GM18505 (cell line): ENCODE measurements around the gene LEMD1.
"Not testable (repeated sequence)": the region's sequence is repeated elsewhere in the genome, so short reads cannot be mapped to it uniquely, and the experiment has no call there.

Source experiments
- ATAC-seq: cut with Tn5 transposase; IDR thresholded peaks from one replicate; pipeline ENCODE4 v1.9.1; 2021; ENCODE audit not compliant: unreplicated experiment
- POLR2A ChIP-seq: IDR thresholded peaks from 4 replicates; pipeline ENCODE4 v1.6.1; 2011; ENCODE audit warnings: borderline replicate concordance; ENCODE audit not compliant: insufficient read depth, insufficient read length; ENCODE audit errors: extremely low read depth

The LEMD1 gene

DNA sequence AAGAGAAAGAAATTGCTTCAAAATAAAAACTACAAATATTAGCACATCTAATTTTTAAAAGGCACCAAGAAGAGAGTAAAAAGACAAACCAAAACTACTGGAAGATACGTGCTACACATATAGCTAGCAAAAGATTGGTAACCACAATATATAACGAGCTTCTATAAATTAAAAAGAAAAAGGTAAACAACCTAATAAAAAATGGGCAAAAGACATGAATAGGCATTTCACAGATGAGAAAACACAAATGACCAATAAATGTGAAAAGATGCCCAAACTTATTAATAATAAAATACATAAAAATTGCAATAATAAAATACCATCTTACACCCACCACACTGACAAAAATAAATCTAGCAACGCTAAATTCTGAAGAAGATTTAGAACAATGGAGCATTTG, 26.2 kb downstream of the LEMD1 start:
- TF ChIP-seq POLR2A: no peak
- no peak for ATAC-seq

DNA sequence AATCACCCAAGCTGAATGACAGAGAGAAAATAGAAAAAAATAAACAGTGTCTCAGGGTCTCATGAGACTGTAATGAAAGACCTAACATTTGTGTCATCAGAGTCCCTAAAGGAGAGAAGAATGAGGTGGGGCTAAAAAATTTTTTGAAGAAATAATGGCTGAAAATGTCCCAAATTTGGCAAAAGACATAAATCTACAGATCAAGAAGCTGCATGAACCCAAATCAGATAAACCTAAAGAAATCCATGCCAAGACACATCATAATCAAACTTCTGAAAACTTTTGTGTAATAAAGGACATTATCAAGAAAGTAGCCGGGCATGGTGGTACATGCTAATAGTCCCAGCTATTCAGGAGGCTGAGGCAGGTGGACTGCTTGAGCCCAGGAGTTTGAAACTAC, 29.2 kb downstream of the LEMD1 start:
- ATAC-seq: no peak
- TF ChIP-seq POLR2A: no peak

DNA sequence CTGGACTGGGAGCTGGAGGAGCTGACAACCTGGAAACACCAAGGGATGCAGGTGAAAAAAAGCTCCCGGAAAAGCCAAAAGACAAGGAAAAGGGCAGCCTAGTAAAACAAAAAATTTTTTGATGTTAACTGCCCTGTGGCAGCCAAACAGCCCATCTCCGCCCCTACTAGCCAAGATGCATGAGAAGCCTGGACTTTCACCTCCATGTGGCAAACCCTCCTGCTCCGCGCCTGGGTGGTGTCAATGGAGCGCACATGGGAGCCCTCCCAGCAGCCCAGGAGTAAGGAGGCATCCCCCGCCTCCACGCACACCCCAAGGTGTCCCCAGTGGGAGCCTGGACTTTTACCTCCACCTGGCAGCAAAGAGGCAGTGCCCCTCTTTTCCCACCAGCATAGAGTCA, 30.5 kb downstream of the LEMD1 start:
- no peak for ATAC-seq
- TF ChIP-seq POLR2A: no peak

DNA sequence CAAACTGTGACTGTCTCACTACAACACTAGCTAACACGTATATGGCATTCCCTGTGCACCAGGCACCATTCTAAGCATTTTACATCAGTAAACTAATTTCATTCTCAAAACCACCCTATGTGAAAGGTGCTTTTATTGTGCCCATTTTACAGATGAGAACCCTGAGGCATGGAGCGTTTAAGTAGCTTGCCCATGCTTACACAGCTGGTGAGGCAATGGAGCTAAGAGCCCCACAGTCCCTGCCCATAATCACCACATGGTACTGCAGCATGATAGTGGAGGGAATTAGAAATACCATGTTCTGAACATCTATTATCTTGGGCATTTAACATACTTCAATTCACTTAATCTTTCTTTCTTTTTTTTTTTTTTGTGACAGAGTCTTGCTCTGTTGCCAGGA, 34.0 kb downstream of the LEMD1 start:
- ATAC-seq: no peak
- TF ChIP-seq POLR2A: no peak

DNA sequence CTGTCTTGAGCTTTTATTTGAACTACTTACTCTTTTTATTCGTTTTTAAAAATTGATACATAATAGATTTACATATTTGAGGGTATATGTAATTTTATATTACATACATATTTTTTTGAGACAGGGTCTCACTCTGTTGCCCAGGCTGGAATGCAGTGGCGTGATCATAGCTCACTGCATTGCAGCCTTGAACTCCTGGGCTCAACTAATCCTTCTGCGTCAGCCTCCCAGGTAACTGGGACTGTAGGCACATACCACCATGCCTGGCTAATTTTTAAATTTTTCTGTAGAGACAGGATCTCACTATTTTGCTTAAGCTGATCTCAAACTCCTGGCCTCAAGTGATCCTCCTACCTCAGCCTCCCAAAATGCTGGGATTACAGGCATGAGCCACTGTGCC, 38.9 kb downstream of the LEMD1 start:
- ATAC-seq: not testable (repeated sequence)

DNA sequence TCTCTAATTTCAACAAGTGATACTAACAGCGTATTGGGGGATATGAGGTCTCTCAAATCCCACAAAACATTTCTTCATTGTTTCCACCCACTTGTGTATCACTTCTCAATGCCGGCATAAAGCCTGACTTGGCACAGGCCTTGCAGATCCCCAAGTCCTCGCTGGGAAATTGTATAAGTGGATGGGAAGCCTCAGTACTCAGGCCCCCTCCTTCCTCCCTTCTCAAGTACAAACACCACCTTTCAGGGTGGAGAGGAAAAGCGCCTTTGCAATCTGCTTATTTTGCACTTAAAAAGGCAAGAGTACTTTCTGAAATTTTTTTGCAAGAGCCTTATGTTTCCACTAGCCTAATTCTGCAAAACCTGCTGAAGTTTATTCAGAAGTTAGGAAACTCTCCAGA, 39.3 kb downstream of the LEMD1 start:
- TF ChIP-seq POLR2A: no peak
- ATAC-seq: no peak

DNA sequence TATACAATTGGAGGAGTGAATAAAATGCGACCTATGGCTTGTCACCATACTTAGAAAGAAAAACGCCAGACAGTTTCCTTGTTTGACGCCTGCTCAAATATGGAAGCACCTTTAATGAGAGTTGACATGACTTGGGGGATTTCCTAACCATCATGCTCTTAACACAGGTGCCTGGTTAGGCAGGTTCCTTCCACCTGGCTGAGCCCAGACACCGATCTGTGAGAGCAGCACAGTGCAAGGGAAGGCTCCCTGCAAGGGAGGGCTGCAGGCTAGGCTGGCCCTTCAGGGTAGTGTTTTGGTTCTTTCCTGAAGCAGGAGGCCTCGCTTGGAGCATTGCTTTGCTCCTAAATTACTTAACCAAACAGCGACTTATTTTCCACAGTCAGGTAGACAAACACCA, 40.6 kb downstream of the LEMD1 start:
- no peak for ATAC-seq
- no peak for TF ChIP-seq POLR2A

DNA sequence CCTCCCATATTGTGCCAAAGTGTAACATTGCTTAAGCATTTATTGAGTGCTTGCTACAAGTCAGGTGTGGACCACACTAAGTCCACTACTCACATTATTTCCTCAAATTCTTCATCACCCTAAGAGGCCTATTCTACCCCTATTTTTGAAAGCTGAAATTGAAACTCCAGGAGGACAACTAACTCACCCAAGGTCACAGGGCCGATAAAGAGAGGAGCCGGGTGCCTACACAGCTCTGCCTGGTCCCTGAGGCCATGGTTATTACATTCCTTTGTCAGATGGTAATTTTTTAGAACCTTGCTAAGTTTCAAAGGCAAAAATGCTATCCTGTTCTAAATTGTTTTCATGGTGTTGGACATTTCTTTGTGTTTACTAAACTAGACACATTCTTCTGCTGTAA, 41.0 kb downstream of the LEMD1 start:
- no peak for TF ChIP-seq POLR2A
- no peak for ATAC-seq

DNA sequence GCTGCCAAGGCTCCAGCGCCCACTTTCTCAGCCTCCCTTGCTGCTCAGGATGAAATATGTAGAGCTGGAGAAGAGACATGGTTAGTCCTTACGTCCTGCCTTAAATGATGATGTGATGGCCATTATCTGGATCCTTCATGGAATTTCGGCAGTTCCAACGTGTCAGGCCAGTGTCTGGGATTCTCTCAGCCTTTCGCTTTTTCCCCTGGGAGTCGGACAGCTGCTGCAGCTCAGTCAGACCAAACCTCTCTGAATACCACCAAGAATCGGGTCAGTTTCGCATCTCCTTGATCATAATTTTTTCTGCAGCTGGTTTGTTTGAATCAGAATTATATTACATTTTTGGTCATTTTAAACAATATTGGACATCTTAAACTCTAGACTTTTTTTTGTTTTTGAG, 42.8 kb downstream of the LEMD1 start:
- no peak for TF ChIP-seq POLR2A
- no peak for ATAC-seq

DNA sequence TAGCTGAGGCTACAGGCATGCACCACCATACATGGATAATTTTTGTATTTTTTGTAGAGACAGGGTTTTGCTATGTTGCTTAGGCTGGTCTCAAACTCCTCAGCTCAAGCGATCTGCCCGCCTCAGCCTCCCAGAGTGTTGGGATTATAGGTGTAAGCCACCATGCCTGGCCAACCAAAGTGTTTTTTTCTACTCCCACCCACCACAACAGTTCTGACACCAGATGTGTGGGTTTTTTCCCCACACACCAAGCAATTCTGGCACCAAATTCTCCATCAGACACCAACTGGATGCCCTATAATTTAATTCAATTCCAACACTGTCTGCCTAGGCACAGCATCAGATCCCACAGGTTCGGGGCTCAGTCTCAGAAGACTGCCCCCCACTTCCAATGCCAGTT, 44.5 kb downstream of the LEMD1 start:
- TF ChIP-seq POLR2A: no peak
- no peak for ATAC-seq

DNA sequence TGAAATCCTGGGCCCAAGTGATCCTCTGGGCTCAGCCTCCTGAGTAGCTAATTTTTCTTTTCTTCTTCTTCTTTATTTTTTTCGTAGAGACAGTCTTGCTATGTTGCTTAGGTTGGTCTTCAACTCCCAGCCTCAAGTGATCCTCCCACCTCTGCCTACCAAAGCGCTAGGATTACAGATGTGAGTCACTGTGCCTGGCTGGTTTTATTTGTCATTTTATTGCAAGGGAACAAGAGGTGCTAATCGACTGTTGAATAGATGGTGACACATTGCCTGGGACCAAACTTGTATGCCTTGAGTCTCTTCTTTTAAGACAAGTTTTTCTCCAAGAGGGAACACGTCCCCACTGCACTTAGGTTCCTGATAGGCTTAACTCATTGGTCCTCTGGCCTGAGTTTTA, 45.1 kb downstream of the LEMD1 start:
- no peak for TF ChIP-seq POLR2A

DNA sequence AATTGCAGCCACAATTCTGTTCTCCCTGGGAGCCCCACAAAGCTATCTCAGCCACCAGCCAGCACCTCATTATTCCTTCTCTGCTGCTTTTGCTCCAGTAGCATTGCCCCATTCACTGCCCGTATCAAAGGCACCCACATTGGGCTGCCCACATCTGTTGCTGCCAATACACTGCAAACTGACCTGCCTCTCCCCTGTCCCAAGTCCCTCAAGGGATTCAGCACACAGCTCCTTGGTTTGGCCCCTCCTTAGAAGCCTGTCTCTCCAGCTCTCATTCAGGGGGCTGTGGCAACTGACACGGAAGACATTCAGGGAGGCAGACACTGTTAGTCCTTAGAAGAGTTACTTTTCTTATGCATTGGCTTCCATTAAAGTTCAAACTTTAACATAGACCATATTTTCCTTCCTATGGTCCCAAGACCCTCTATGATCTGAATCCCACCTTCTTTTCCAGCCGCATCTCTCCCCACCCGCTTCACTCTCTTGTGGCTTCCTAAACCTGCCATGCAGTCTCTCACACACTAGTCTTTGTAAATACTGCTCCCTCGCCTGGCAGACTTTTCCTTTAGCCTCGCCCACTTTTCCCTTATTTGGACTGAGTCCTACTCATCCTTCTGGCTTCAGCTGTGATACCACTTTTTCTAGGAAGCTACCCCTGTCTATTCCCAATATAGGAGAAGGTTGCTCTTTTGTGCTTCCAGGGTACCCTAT, 45.9 kb downstream of the LEMD1 start:
- no peak for ATAC-seq
- no peak for TF ChIP-seq POLR2A

More for the DNA sequence above, 45.1 kb downstream of the LEMD1 start:
- no peak for ATAC-seq

DNA sequence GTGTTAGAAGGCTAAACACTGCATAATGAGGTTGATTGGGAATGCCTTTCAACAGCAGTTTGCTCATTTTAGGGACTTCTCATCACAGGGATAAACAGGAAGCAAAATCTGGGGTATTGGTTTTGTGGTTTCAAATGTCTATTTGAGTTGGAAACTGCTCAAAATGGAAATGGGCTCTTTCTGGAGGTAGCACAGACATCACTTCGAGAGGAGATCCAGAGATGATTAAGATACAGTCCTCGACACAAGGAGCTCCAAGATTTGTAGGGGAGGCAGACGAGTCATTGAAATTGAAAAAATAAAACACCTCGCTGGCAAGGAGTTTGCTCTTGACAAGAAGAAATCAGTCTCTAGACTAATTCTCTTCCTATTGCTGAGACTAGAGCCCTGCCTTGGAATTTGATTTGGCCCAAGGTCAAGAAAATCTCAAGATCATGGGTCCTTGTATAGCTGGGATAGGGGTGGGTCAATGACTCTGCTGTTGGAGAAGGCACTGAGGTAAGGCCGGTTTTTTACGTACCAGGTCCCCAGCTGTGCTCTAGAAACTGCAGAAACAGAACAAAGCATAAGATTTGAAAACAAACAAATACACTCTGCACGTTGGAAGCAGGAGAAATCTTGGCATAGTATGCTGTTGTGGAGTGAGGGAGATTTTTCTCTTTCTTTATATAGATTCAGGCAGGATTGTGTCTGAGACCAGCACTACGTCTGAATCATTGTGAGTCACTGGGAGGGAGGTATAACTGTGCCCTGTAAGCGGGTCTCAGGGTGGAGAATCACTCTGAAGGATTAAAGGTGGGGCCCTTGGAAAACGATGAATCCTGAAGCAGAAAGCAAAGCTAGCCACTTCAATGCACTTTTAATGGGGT, 47.4 kb downstream of the LEMD1 start:
- TF ChIP-seq POLR2A: no peak
- no peak for ATAC-seq

DNA sequence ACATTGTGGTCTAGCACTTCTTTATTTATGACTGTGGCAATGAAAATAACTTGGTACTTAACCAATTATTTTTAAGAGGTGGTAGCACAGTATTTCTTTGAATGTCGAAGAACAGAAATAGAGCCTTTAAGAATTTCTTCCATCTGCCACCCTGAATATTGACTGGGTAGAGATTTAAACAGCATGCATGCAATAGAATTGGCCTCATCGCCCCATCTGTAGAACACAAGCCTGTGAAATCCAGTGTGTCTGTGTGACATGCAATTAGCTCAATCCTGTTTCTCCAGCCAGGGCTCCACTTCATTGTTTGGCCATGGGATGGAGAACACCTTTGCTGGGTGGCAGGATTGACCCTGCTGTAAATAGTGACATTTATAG, 48.1 kb downstream of the LEMD1 start:
- TF ChIP-seq POLR2A: no peak
- ATAC-seq: no peak
